ENCODE measurements around the gene SFT2D1. TPM values are rescaled to one million over a fixed set of nuclear protein-coding genes. Genes with fewer than 3 reads are reported as not detected.
A peak's percentile ranks its signal among the peaks of the same experiment; 100 is the strongest.

The SFT2D1 gene
- polyA plus RNA-seq, 3 donors: 48.1 to 166 (median 140) TPM

DNA sequence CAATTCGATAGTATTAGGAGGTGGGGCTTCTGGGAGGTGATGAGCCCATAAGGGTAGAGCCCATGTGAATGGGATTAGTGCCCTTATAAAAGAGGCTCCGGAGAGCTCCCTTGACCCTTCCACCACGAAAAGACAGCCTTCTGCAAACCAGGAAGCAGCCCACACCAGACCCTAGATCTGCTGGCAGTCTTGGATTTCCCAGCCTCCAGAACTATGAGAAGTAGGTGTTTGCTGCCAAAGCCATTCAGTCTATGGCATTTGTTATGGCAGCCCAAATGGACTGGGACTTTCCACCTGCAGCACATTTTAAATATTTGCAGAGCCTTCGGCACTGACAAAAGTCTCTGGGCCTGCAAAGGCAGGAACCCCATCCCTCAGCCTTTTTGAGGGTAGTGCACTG lies 11.8 kb upstream of the SFT2D1 start:
- H3K27me3 ChIP-seq (ENCODE audit: control insufficient read depth in 2 of 2, insufficient read depth in 2 of 2, low read length in 2 of 2): no peaks in the 10 kb centered on the region
- intact Hi-C loops (cut with micrococcal nuclease): no loop called here

DNA sequence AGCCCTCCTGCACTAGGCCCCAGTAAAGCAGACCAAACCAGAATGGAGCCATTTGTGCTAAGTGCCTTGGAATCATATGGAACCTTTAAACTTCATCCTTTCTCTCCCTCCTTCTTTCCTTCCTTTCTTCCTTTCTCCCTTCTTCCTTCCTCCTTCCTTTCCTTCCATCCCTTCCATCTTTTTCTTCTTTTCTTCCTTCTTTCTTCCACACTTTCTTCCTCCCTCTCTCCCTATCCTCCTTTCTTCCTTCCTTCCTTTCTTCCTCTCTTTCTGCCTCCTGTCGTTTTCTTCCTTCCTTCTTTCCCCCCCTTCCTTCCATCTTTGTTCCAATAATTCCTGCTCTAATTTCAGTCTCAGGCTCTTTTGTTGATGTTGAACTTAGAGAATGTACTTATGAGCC lies 11.2 kb upstream of the SFT2D1 start:
- no peak overlapping the region for H3K9ac ChIP-seq (ENCODE audit: insufficient read depth, low read length, poor library complexity, severe bottlenecking)
- H3K4me3 ChIP-seq (replicated peaks in 1 of 3; ENCODE audit: low read depth in 2 of 3, low read length in 3 of 3): no peak overlapping the region
- Mint-ChIP-seq H3K9me3 (peaks cover 0 to 10% (median 2%) of the 10 kb centered on the region in 7 donors), H3K27me3 (ENCODE audit: low read depth in 3 of 3) (no peaks in the 10 kb centered on the region), H3K4me3 (peak overlapping the region in 1 of 2 donors; percentile 23), H3K36me3 (no peaks in the 10 kb centered on the region), H3K27ac (no peak overlapping the region), H3K4me1 (peaks cover 9% of the 10 kb centered on the region)
- WGBS (ENCODE audit: insufficient coverage): no CpG with 5 or more reads among the region's 1 CpG
- no peaks in the 10 kb centered on the region for H3K9me3 ChIP-seq (replicated peaks in 1 of 2; ENCODE audit: control insufficient read depth in 1 of 2, insufficient read depth in 1 of 2, low read length in 2 of 2)
- H3K4me1 ChIP-seq (ENCODE audit: control insufficient read depth in 1 of 2, insufficient read depth in 2 of 2, low read length in 2 of 2): peaks cover 0 to 5% of the 10 kb centered on the region in 2 donors
- H2AFZ ChIP-seq (ENCODE audit: insufficient read depth, low read depth, low read length, poor library complexity, severe bottlenecking): no peak overlapping the region
- H3K27ac ChIP-seq (ENCODE audit: low read depth in 1 of 2, low read length in 2 of 2): no peak overlapping the region
- intact Hi-C loops (cut with micrococcal nuclease): no loop called here
- H3K36me3 ChIP-seq (replicated peaks in 1 of 2; ENCODE audit: control insufficient read depth in 1 of 2, insufficient read depth in 2 of 2, low read length in 2 of 2): no peaks in the 10 kb centered on the region
- H3K4me2 ChIP-seq (replicated peaks; ENCODE audit: extremely low read depth, low read length, poor library complexity, severe bottlenecking): no peak overlapping the region
- no peaks in the 10 kb centered on the region for H4K20me1 ChIP-seq (ENCODE audit: insufficient read depth, low read length)
- no peaks in the 10 kb centered on the region for H3K79me2 ChIP-seq (ENCODE audit: insufficient read depth, low read length)
- TF ChIP-seq, protein P1, sequence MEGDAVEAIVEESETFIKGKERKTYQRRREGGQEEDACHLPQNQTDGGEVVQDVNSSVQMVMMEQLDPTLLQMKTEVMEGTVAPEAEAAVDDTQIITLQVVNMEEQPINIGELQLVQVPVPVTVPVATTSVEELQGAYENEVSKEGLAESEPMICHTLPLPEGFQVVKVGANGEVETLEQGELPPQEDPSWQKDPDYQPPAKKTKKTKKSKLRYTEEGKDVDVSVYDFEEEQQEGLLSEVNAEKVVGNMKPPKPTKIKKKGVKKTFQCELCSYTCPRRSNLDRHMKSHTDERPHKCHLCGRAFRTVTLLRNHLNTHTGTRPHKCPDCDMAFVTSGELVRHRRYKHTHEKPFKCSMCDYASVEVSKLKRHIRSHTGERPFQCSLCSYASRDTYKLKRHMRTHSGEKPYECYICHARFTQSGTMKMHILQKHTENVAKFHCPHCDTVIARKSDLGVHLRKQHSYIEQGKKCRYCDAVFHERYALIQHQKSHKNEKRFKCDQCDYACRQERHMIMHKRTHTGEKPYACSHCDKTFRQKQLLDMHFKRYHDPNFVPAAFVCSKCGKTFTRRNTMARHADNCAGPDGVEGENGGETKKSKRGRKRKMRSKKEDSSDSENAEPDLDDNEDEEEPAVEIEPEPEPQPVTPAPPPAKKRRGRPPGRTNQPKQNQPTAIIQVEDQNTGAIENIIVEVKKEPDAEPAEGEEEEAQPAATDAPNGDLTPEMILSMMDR (IDR thresholded peaks at IDR 0.05): no peak
- no peak for DNase-seq
- no peaks in the 10 kb centered on the region for H3K27me3 ChIP-seq (ENCODE audit: control insufficient read depth in 2 of 2, insufficient read depth in 2 of 2, low read length in 2 of 2)

More for the DNA sequence above, 11.8 kb upstream of the SFT2D1 start:
- no peak overlapping the region for H3K4me2 ChIP-seq (replicated peaks; ENCODE audit: extremely low read depth, low read length, poor library complexity, severe bottlenecking)
- peaks cover 0 to 5% of the 10 kb centered on the region in 2 donors for H3K4me1 ChIP-seq (ENCODE audit: control insufficient read depth in 1 of 2, insufficient read depth in 2 of 2, low read length in 2 of 2)
- H3K79me2 ChIP-seq (ENCODE audit: insufficient read depth, low read length): no peaks in the 10 kb centered on the region
- no peaks in the 10 kb centered on the region for H3K9me3 ChIP-seq (replicated peaks in 1 of 2; ENCODE audit: control insufficient read depth in 1 of 2, insufficient read depth in 1 of 2, low read length in 2 of 2)
- no peak overlapping the region for H3K9ac ChIP-seq (ENCODE audit: insufficient read depth, low read length, poor library complexity, severe bottlenecking)
- H3K36me3 Mint-ChIP-seq: no peaks in the 10 kb centered on the region
- TF ChIP-seq, protein P1 (IDR thresholded peaks at IDR 0.05): no peak
- no peak overlapping the region for H3K27ac ChIP-seq (ENCODE audit: low read depth in 1 of 2, low read length in 2 of 2)
- 93% methylated on average over 3 of the region's 4 CpGs for WGBS (ENCODE audit: insufficient coverage)
- H3K9me3 Mint-ChIP-seq: peaks cover 0 to 10% (median 2%) of the 10 kb centered on the region in 7 donors
- H3K27ac Mint-ChIP-seq: no peak overlapping the region
- no peak overlapping the region for H2AFZ ChIP-seq (ENCODE audit: insufficient read depth, low read depth, low read length, poor library complexity, severe bottlenecking)
- H3K4me3 Mint-ChIP-seq: no peak overlapping the region
- no peaks in the 10 kb centered on the region for H3K36me3 ChIP-seq (replicated peaks in 1 of 2; ENCODE audit: control insufficient read depth in 1 of 2, insufficient read depth in 2 of 2, low read length in 2 of 2)
- H3K4me3 ChIP-seq (replicated peaks in 1 of 3; ENCODE audit: low read depth in 2 of 3, low read length in 3 of 3): no peak overlapping the region
- peaks cover 9% of the 10 kb centered on the region for H3K4me1 Mint-ChIP-seq
- H3K27me3 Mint-ChIP-seq (ENCODE audit: low read depth in 3 of 3): no peaks in the 10 kb centered on the region
- no peaks in the 10 kb centered on the region for H4K20me1 ChIP-seq (ENCODE audit: insufficient read depth, low read length)
- DNase-seq: no peak

Data from CD14-positive monocyte (primary cell).